Astrocyte (in vitro differentiated cells and primary cell): ENCODE data around the gene FBXO8. TPM values are rescaled to one million over a fixed set of nuclear protein-coding genes. Genes with fewer than 3 reads are reported as not detected.

ENCODE experiments used
- DNase-seq: peaks from one replicate; pipeline ENCODE4 v3.0.0-alpha.2; 2010; ENCODE audit warnings: low read depth
- FAIRE-seq: peaks from 2 replicates; lab custom pipeline; 2011; peaks lifted over from hg19 to GRCh38; lab: Jason Lieb, UNC
- H2AFZ ChIP-seq: 2 replicates; pipeline ENCODE4 v1.6.0; 2012; ENCODE audit warnings: low read depth, low read length, inconsistent platforms
- H3K27ac ChIP-seq: 2 replicates; pipeline ENCODE4 v1.5.1; 2011; ENCODE audit warnings: low read depth, low read length, inconsistent platforms
- H3K27me3 ChIP-seq: 2 replicates; pipeline ENCODE4 v1.6.0; 2011; ENCODE audit warnings: low read length, inconsistent platforms; ENCODE audit not compliant: insufficient read depth
- H3K36me3 ChIP-seq: 2 replicates; pipeline ENCODE4 v1.5.1; 2011; ENCODE audit warnings: low read length, inconsistent platforms; ENCODE audit not compliant: insufficient read depth
- H3K4me1 ChIP-seq: 2 replicates; pipeline ENCODE4 v1.5.1; 2011; ENCODE audit warnings: low read length, inconsistent platforms; ENCODE audit not compliant: insufficient read depth
- H3K4me2 ChIP-seq: 2 replicates; pipeline ENCODE4 v1.6.0; 2012; ENCODE audit warnings: low read length, inconsistent platforms
- H3K4me3 ChIP-seq: 2 replicates; pipeline ENCODE4 v1.5.1; 2011; ENCODE audit warnings: low read depth, mild to moderate bottlenecking, low read length, inconsistent platforms; ENCODE audit not compliant: insufficient read depth
- H3K79me2 ChIP-seq: 2 replicates; pipeline ENCODE4 v1.6.0; 2012; ENCODE audit warnings: mild to moderate bottlenecking, low read length, inconsistent platforms; ENCODE audit not compliant: insufficient read depth
- H3K9ac ChIP-seq: 2 replicates; pipeline ENCODE4 v1.6.0; 2012; ENCODE audit warnings: mild to moderate bottlenecking, low read length, inconsistent platforms
- H3K9me3 ChIP-seq: 2 replicates; pipeline ENCODE4 v1.5.1; 2012; ENCODE audit warnings: low read depth, mild to moderate bottlenecking, low read length, inconsistent platforms; ENCODE audit not compliant: insufficient read depth
- H4K20me1 ChIP-seq: 2 replicates; pipeline ENCODE4 v1.6.0; 2012; ENCODE audit warnings: low read length, inconsistent platforms; ENCODE audit not compliant: insufficient read depth
- H3K27ac Mint-ChIP-seq: one replicate; pipeline ENCODE4 v1.8.0; 2021; ENCODE audit warnings: mild to moderate bottlenecking, mixed read lengths; ENCODE audit not compliant: unreplicated experiment
- H3K27me3 Mint-ChIP-seq: one replicate; pipeline ENCODE4 v1.8.0; 2021; ENCODE audit warnings: low read depth, mixed read lengths; ENCODE audit not compliant: unreplicated experiment
- H3K36me3 Mint-ChIP-seq: one replicate; pipeline ENCODE4 v1.8.0; 2021; ENCODE audit warnings: low read depth, mixed read lengths; ENCODE audit not compliant: unreplicated experiment
- H3K4me1 Mint-ChIP-seq: one replicate; pipeline ENCODE4 v1.8.0; 2021; ENCODE audit warnings: low read depth, mixed read lengths; ENCODE audit not compliant: unreplicated experiment
- H3K4me3 Mint-ChIP-seq: one replicate; pipeline ENCODE4 v1.8.0; 2021; ENCODE audit warnings: mild to moderate bottlenecking, moderate library complexity, mixed read lengths; ENCODE audit not compliant: unreplicated experiment
- H3K9me3 Mint-ChIP-seq: one replicate; pipeline ENCODE4 v1.8.0; 2021; ENCODE audit warnings: mild to moderate bottlenecking, mixed read lengths; ENCODE audit not compliant: unreplicated experiment
- CTCF ChIP-seq: IDR thresholded peaks from 2 replicates; pipeline ENCODE4 v1.5.1; 2011; ENCODE audit warnings: low read depth, mild to moderate bottlenecking, inconsistent platforms, low read length, moderate library complexity; ENCODE audit not compliant: insufficient read depth
- EZH2 ChIP-seq: IDR thresholded peaks from 2 replicates; pipeline ENCODE4 v1.6.1; 2012; ENCODE audit warnings: mild to moderate bottlenecking, low read length, inconsistent platforms; ENCODE audit not compliant: insufficient read depth
- total RNA-seq: library from RNA; stranded (reverse); gene quantifications from 2 replicates; pipeline ENCODE4 v1.2.1, GENCODE V29; 2021

Gene FBXO8
- total RNA-seq, 1 donor from 2014 or later, result 13.1 TPM

GRCh38 chr4:174210952-174211490, 72.4 kb downstream of the FBXO8 start:
- H3K27ac ChIP-seq, result no peak overlapping the region
- no peak for FAIRE-seq

GRCh38 chr4:174210354-174210753, 73.1 kb downstream of the FBXO8 start:
- no peak overlapping the region for H3K27ac ChIP-seq
- H3K9me3 ChIP-seq, result no peaks in the 10 kb centered on the region
- no peak for FAIRE-seq
- no peak for DNase-seq
- Mint-ChIP-seq H3K36me3 (peaks cover 1% of the 10 kb centered on the region), H3K4me3 (no peak overlapping the region), H3K27ac (no peak overlapping the region), H3K9me3 (peaks cover 14% of the 10 kb centered on the region), H3K4me1 (peaks cover 14% of the 10 kb centered on the region), H3K27me3 (peaks cover 66% of the 10 kb centered on the region)
- no peaks in the 10 kb centered on the region for H3K79me2 ChIP-seq
- no peaks in the 10 kb centered on the region for H4K20me1 ChIP-seq
- no peak overlapping the region for H3K4me3 ChIP-seq
- no peak overlapping the region for H3K9ac ChIP-seq
- no peak overlapping the region for H3K4me2 ChIP-seq
- TF ChIP-seq CTCF, result no peak
- TF ChIP-seq EZH2, result no peak
- no peaks in the 10 kb centered on the region for H3K36me3 ChIP-seq
- H3K4me1 ChIP-seq, result peaks cover 6% of the 10 kb centered on the region
- H3K27me3 ChIP-seq, result peaks cover 61% of the 10 kb centered on the region
- no peak overlapping the region for H2AFZ ChIP-seq

More at GRCh38 chr4:174210952-174211490, 72.4 kb downstream of the FBXO8 start:
- H3K79me2 ChIP-seq, result no peaks in the 10 kb centered on the region
- H3K4me1 ChIP-seq, result peaks cover 6% of the 10 kb centered on the region
- no peak for DNase-seq
- no peak overlapping the region for H3K9ac ChIP-seq
- Mint-ChIP-seq H3K27me3 (peaks cover 73% of the 10 kb centered on the region), H3K36me3 (peaks cover 1% of the 10 kb centered on the region), H3K27ac (no peak overlapping the region), H3K4me3 (no peak overlapping the region), H3K4me1 (peaks cover 14% of the 10 kb centered on the region), H3K9me3 (peaks cover 14% of the 10 kb centered on the region)
- TF ChIP-seq CTCF (no peak), EZH2 (no peak)
- H2AFZ ChIP-seq, result peak overlapping the region; percentile 35
- no peaks in the 10 kb centered on the region for H3K36me3 ChIP-seq
- H3K27me3 ChIP-seq, result peaks cover 68% of the 10 kb centered on the region
- no peaks in the 10 kb centered on the region for H4K20me1 ChIP-seq
- H3K9me3 ChIP-seq, result no peaks in the 10 kb centered on the region
- no peak overlapping the region for H3K4me3 ChIP-seq
- H3K4me2 ChIP-seq, result peak overlapping the region; percentile 75

- H3K27ac ChIP-seq, result no peak overlapping the region
- H3K9me3 Mint-ChIP-seq, result peaks cover 9% of the 10 kb centered on the region
- H3K27me3 Mint-ChIP-seq, result peaks cover 61% of the 10 kb centered on the region
- H3K9ac ChIP-seq, result no peak overlapping the region
- FAIRE-seq, result no peak
- no peak overlapping the region for H3K4me3 Mint-ChIP-seq
- no peak overlapping the region for H3K27ac Mint-ChIP-seq
- H3K4me1 ChIP-seq, result peaks cover 2% of the 10 kb centered on the region
- H3K79me2 ChIP-seq, result no peaks in the 10 kb centered on the region
- H3K4me1 Mint-ChIP-seq, result peaks cover 11% of the 10 kb centered on the region
- no peak overlapping the region for H3K4me3 ChIP-seq
- H3K9me3 ChIP-seq, result no peaks in the 10 kb centered on the region
- no peak overlapping the region for H3K4me2 ChIP-seq
- peaks cover 55% of the 10 kb centered on the region for H3K27me3 ChIP-seq
- peaks cover 1% of the 10 kb centered on the region for H3K36me3 Mint-ChIP-seq
- TF ChIP-seq EZH2 (no peak), CTCF (no peak)
- no peak for DNase-seq
- H3K36me3 ChIP-seq, result no peaks in the 10 kb centered on the region
- H4K20me1 ChIP-seq, result no peaks in the 10 kb centered on the region
- H2AFZ ChIP-seq, result no peak overlapping the region
These were observed 74.1 kb downstream of the FBXO8 start for GRCh38 chr4:174209341-174209740.
